GM23338 (cell line): ENCODE measurements around the gene DNAH11. TPM values are rescaled to one million over a fixed set of nuclear protein-coding genes. Genes with fewer than 3 reads are reported as not detected.
A peak's percentile ranks its signal among the peaks of the same experiment; 100 is the strongest.
"Not testable (repeated sequence)": the region's sequence is repeated elsewhere in the genome, so short reads cannot be mapped to it uniquely, and the experiment has no call there.

Experiments
- ATAC-seq: fragments of 200-7000 bp; cut with Tn5 transposase; 3 replicates; pipeline ENCODE4 v1.9.1; 2020
- DNase-seq: peaks from one replicate; pipeline ENCODE4 v3.0.0-alpha.2; 2015; ENCODE audit warnings: low spot score
- H2AFZ ChIP-seq: fragments of 200-600 bp; sonication (generic); 2 replicates; pipeline ENCODE4 v1.8.0; 2016; ENCODE audit warnings: antibody characterized with exemption, mild to moderate bottlenecking, moderate library complexity
- H3F3A ChIP-seq: fragments of 200-600 bp; sonication (generic); replicated peaks from 2 replicates; pipeline ENCODE4 v1.8.0; 2017; ENCODE audit warnings: antibody characterized with exemption, mixed run types, low read depth
- H3K27ac ChIP-seq: fragments of 200-600 bp; sonication (generic); 2 replicates; pipeline ENCODE4 v1.6.1; 2016; ENCODE audit warnings: low read depth
- H3K27me3 ChIP-seq: fragments of 200-600 bp; sonication (generic); 2 replicates; pipeline ENCODE4 v1.8.0; 2016; ENCODE audit warnings: mild to moderate bottlenecking, mixed run types, moderate library complexity; ENCODE audit not compliant: insufficient read depth
- H3K36me3 ChIP-seq: fragments of 200-600 bp; sonication (generic); 2 replicates; pipeline ENCODE4 v1.8.0; 2016; ENCODE audit warnings: mild to moderate bottlenecking; ENCODE audit not compliant: insufficient read depth
- H3K4me1 ChIP-seq: fragments of 200-600 bp; sonication (generic); 2 replicates; pipeline ENCODE4 v1.8.0; 2016; ENCODE audit warnings: mild to moderate bottlenecking, moderate library complexity; ENCODE audit not compliant: insufficient read depth
- H3K4me2 ChIP-seq: fragments of 200-600 bp; sonication (generic); 2 replicates; pipeline ENCODE4 v1.7.1; 2017; ENCODE audit warnings: mixed run types
- H3K4me3 ChIP-seq: fragments of 200-600 bp; sonication (generic); 2 replicates; pipeline ENCODE4 v1.6.1; 2016; ENCODE audit warnings: mixed run types
- H3K79me2 ChIP-seq: fragments of 200-600 bp; sonication (generic); replicated peaks from 2 replicates; pipeline ENCODE4 v1.8.0; 2017; ENCODE audit warnings: mild to moderate bottlenecking; ENCODE audit not compliant: insufficient read depth
- H3K9me2 ChIP-seq: fragments of 200-600 bp; sonication (generic); 2 replicates; pipeline ENCODE4 v1.8.0; 2017; ENCODE audit not compliant: insufficient read depth
- H4K20me1 ChIP-seq: fragments of 200-600 bp; sonication (generic); replicated peaks from 2 replicates; pipeline ENCODE4 v1.8.0; 2017; ENCODE audit warnings: mild to moderate bottlenecking; ENCODE audit not compliant: insufficient read depth
- H3K27ac Mint-ChIP-seq: 2 replicates; pipeline ENCODE4 v1.8.0; 2020; ENCODE audit warnings: inconsistent platforms, mild to moderate bottlenecking, moderate library complexity, mixed read lengths
- H3K27me3 Mint-ChIP-seq: 3 replicates; pipeline ENCODE4 v1.8.0; 2022; ENCODE audit warnings: low read depth, mild to moderate bottlenecking, moderate library complexity, mixed read lengths, inconsistent platforms; ENCODE audit not compliant: insufficient read depth, poor library complexity
- H3K36me3 Mint-ChIP-seq: 3 replicates; pipeline ENCODE4 v1.8.0; 2021; ENCODE audit warnings: low read depth, mild to moderate bottlenecking, inconsistent platforms, moderate library complexity, mixed read lengths
- H3K4me1 Mint-ChIP-seq: 3 replicates; pipeline ENCODE4 v1.8.0; 2020; ENCODE audit warnings: mild to moderate bottlenecking, inconsistent platforms, mixed read lengths
- H3K4me3 Mint-ChIP-seq: 3 replicates; pipeline ENCODE4 v1.8.0; 2021; ENCODE audit warnings: moderate library complexity, mild to moderate bottlenecking, inconsistent platforms, mixed read lengths
- H3K9me3 Mint-ChIP-seq: 3 replicates; pipeline ENCODE4 v1.8.0; 2020; ENCODE audit warnings: moderate library complexity, mild to moderate bottlenecking, inconsistent platforms, mixed read lengths
- CREB1 ChIP-seq: fragments of 250-450 bp; sonication (Bioruptor Pico); IDR thresholded peaks from 2 replicates; pipeline ENCODE4 v1.5.0; 2020; ENCODE audit warnings: low read depth, mild to moderate bottlenecking, moderate library complexity
- CTCF ChIP-seq, 2 experiments: fragments of 200-600 bp in 1 of 2; sonication (generic) in 1 of 2; conservative IDR thresholded peaks; 2 replicates each; pipeline versions ENCODE4 v1.5.1 to v1.6.1; 2016 to 2017; ENCODE audit warnings: antibody characterized with exemption in 2 of 2, low read depth in 2 of 2, mild to moderate bottlenecking in 2 of 2, moderate library complexity in 1 of 2
- EZH2 ChIP-seq: fragments of 200-600 bp; sonication (generic); IDR thresholded peaks from one replicate; pipeline ENCODE4 v1.8.0; 2017; ENCODE audit warnings: antibody characterized with exemption, mild to moderate bottlenecking, low read depth; ENCODE audit not compliant: unreplicated experiment
- EZH2phosphoT487 ChIP-seq: fragments of 200-600 bp; sonication (generic); IDR thresholded peaks from one replicate; pipeline ENCODE4 v1.8.1; 2018; ENCODE audit warnings: antibody characterized with exemption; ENCODE audit not compliant: unreplicated experiment
- JUNB ChIP-seq: IDR thresholded peaks from one replicate; pipeline ENCODE4 v1.6.1; 2016; ENCODE audit warnings: antibody characterized with exemption; ENCODE audit not compliant: unreplicated experiment
- POLR2AphosphoS5 ChIP-seq: IDR thresholded peaks from 2 replicates; pipeline ENCODE4 v1.6.1; 2016; ENCODE audit warnings: antibody characterized with exemption, low read depth
- REST ChIP-seq: IDR thresholded peaks from one replicate; pipeline ENCODE4 v1.6.1; 2018; ENCODE audit warnings: antibody characterized with exemption; ENCODE audit not compliant: unreplicated experiment
- ZNF114 ChIP-seq: fragments of 250-450 bp; sonication (Bioruptor Pico); IDR thresholded peaks from 2 replicates; pipeline ENCODE4 v1.5.0; 2020; ENCODE audit warnings: mild to moderate bottlenecking, moderate library complexity
- ZNF331 ChIP-seq: fragments of 250-450 bp; sonication (Bioruptor Pico); IDR thresholded peaks from 2 replicates; pipeline ENCODE4 v1.5.0; 2020; ENCODE audit warnings: low read depth, mild to moderate bottlenecking, moderate library complexity
- polyA plus RNA-seq: library from polyadenylated mRNA; unstranded; fragments of >200 nt; fragmentation: Nextera tagmentation; extraction: Ambion mirVana; gene quantifications from 2 replicates; pipeline ENCODE4 v1.2.1, GENCODE V29; 2016
- total RNA-seq: library from RNA; depleted of rRNA; stranded (reverse); fragments of >200 nt; shearing (Covaris generic); gene quantifications from 2 replicates; pipeline ENCODE4 v1.2.3, GENCODE V29; 2014

Gene DNAH11
- total and polyA plus RNA-seq, 2 experiments from 2014 or later: 9.3 TPM

GRCh38 chr7:21883069-21883468, 340.2 kb downstream of the DNAH11 start:
- Mint-ChIP-seq H3K36me3 (peaks cover 4% of the 10 kb centered on the region; the same call in 1 of the 3 replicates), H3K9me3 (no peaks in the 10 kb centered on the region), H3K27me3 (peaks cover 3% of the 10 kb centered on the region), H3K4me3 (no peak overlapping the region), H3K4me1 (peaks cover 16% of the 10 kb centered on the region), H3K27ac (no peak overlapping the region)
- no peak overlapping the region for H3K4me2 ChIP-seq
- H3K27ac ChIP-seq: no peak overlapping the region
- H3K4me3 ChIP-seq: no peak overlapping the region
- DNase-seq: no peak
- no peak for TF ChIP-seq EZH2phosphoT487
- TF ChIP-seq CREB1: no peak
- TF ChIP-seq ZNF114 (CRISPR knock-in tag): no peak
- TF ChIP-seq CTCF (conservative IDR thresholded peaks at IDR 0.05; ENCODE audit: low read depth in 2 of 2): peak; percentile 20 to 50; a peak in 3 of 4 replicates
- no peaks in the 10 kb centered on the region for H3K79me2 ChIP-seq
- H3K36me3 ChIP-seq: no peaks in the 10 kb centered on the region
- no peaks in the 10 kb centered on the region for H4K20me1 ChIP-seq
- H3K9me2 ChIP-seq: no peaks in the 10 kb centered on the region
- no peaks in the 10 kb centered on the region for H3F3A ChIP-seq
- H3K4me1 ChIP-seq: peaks cover 4% of the 10 kb centered on the region; the same call in 1 of the 2 replicates
- H2AFZ ChIP-seq: no peak overlapping the region
- H3K27me3 ChIP-seq: no peaks in the 10 kb centered on the region
- ATAC-seq: peak; percentile 52

- not testable (repeated sequence) for H3K4me1 ChIP-seq, DNase-seq, H3K27me3 Mint-ChIP-seq, H3K36me3 Mint-ChIP-seq, H3F3A ChIP-seq, H3K4me2 ChIP-seq, ATAC-seq, H3K4me3 Mint-ChIP-seq, H3K4me3 ChIP-seq, H3K9me2 ChIP-seq, H4K20me1 ChIP-seq, H3K79me2 ChIP-seq, H3K27ac Mint-ChIP-seq, H2AFZ ChIP-seq, H3K27ac ChIP-seq, H3K9me3 Mint-ChIP-seq, H3K36me3 ChIP-seq, H3K27me3 ChIP-seq
- peaks cover 18% of the 10 kb centered on the region for H3K4me1 Mint-ChIP-seq
Observed at GRCh38 chr7:21883501-21883900, 340.7 kb downstream of the DNAH11 start.

- Histone ChIP-seq H3K4me1 (peaks cover 10% of the 10 kb centered on the region; the same call in 1 of the 2 replicates), H3K4me2 (no peak overlapping the region), H3K79me2 (no peaks in the 10 kb centered on the region), H3K4me3 (no peak overlapping the region), H2AFZ (no peak overlapping the region), H3K27ac (no peak overlapping the region), H3K27me3 (no peaks in the 10 kb centered on the region), H4K20me1 (no peaks in the 10 kb centered on the region), H3K9me2 (no peaks in the 10 kb centered on the region), H3F3A (no peaks in the 10 kb centered on the region), H3K36me3 (no peaks in the 10 kb centered on the region)
- Mint-ChIP-seq H3K4me3 (no peak overlapping the region), H3K4me1 (peaks cover 18% of the 10 kb centered on the region), H3K9me3 (no peaks in the 10 kb centered on the region), H3K27ac (no peak overlapping the region; the same call in 1 of the 2 replicates), H3K27me3 (peaks cover 3% of the 10 kb centered on the region), H3K36me3 (no peaks in the 10 kb centered on the region)
- DNase-seq (no peak), ATAC-seq (no peak)
- TF ChIP-seq EZH2phosphoT487 (no peak), ZNF331 (no peak), JUNB (no peak), CREB1 (no peak), POLR2AphosphoS5 (no peak), EZH2 (no peak), REST (no peak), ZNF114 (CRISPR knock-in tag) (no peak)
Observed at GRCh38 chr7:21884496-21884895, 341.7 kb downstream of the DNAH11 start.
